ENCODE measurements around the gene CYP3A7.
"Not testable (repeated sequence)": the region's sequence is repeated elsewhere in the genome, so short reads cannot be mapped to it uniquely, and the experiment has no call there.

The CYP3A7 gene

DNA sequence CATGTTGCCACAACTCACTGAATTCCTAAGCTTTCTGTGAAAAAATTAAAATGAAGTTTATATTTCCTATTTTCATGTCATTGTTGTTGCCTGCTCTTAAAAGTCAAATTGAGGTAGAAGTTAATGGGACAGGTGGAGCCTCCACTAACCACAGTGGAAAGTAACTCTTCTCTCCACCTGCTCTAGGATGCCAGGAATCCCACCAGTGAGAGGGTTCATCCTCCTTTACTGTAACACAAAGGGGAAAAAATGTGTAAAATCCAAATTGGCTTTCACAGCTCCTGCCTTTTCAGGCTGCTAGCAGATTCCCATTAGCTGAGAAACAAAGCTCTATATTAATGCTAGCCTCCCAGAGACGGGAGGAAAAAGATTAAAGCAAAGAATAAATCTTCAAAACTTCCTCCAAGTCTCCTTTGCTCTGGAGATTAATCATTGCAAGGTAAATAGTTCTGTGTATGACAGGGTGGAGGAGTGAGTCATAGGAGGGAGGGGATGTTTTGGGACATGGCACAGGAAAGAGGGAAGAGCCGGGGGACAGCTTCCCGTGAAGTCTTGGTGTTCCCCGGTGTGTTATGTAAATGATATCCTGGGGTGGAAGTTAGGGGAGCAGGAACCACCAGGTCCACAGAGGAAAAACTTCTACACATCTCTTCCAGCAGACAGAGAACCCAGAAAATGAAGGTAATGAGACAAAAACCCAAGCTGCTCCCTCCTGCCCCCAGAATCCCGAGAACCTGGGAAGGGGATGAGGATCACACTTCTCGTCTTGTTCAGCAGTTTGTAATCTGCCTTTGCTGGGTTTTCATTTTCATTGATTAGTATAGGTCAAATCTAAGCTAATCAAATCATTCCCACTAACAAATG is 35.9 kb downstream of the CYP3A7 start:
- DNase-seq = not testable (repeated sequence)

GRCh38 chr7:99694912-99695304 is 40.1 kb downstream of the CYP3A7 start:
- DNase-seq = no peak

- no peak for DNase-seq
These were observed 40.6 kb downstream of the CYP3A7 start for GRCh38 chr7:99694201-99694911.

DNA sequence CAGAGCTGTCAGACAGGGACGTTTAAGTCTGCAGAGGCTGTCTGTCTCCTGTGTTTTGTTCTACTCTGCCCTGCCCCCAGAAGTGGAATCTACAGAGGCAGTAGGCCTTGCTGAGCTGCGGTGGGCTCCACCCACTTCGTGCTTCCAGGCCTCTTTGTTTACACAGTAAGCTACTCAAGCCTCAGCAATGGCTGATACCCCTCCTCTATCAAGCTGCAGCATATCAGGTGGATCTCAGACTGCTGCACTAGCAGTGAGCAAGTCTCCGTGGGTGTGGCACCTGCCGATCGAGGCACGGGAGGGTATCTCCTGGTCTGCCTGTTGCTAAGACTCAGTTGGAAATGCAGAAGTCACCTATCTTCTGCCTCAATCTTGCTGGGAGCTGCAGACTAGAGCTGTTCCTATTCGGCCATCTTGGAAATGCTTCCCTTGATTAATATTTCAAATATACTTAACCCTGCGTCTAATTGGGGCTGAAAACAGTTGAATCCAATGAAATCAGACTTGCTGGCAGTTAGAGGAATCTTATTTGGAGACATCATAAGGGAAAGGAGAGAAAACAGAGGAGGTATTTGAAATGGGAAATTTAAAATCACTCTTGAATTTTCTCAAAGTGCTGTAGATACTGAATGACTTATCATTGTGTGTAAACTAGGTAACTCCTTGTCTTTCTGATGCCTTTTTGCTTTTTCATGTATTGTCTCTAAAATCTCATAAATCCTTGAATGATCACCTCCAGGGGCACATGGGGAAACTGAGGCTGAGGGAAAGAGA is 41.4 kb downstream of the CYP3A7 start:
- DNase-seq = no peak

- DNase-seq = no peak
These were observed 41.9 kb downstream of the CYP3A7 start for GRCh38 chr7:99693100-99693426.

- not testable (repeated sequence) for DNase-seq
These were observed 42.4 kb downstream of the CYP3A7 start for GRCh38 chr7:99692563-99692962.

DNA sequence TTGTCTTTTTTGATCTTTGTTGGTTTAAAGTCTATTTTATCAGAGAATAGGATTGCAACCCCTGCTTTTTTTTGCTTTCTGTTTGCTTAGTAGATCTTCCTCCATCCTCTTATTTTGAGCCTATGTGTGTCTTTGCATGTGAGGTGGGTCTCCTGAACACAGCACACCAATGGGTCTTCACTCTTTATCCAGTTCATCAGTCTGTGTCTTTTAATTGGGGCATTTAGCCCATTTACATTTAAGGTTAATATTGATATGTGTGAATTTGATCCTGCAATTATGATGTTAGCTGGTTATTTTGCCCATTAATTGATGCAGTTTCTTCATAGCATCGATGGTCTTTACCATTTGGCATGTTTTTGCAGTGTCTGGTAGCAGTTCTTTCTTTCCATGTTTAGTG is 43.3 kb downstream of the CYP3A7 start:
- not testable (repeated sequence) for DNase-seq

DNA sequence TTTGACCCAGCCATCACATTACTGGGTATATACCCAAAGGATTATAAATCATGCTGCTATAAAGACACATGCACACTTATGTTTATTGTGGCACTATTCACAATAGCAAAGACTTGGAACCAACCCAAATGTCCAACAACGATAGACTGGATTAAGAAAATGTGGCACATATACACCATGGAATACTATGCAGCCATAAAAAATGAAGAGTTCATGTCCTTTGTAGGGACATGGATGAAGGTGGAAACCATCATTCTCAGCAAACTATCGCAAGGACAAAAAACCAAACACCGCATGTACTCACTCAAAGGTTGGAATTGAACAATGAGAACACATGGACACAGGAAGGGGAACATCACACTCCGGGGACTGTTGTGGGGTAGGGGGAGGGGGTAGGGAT is 44.1 kb downstream of the CYP3A7 start:
- not testable (repeated sequence) for DNase-seq

DNA sequence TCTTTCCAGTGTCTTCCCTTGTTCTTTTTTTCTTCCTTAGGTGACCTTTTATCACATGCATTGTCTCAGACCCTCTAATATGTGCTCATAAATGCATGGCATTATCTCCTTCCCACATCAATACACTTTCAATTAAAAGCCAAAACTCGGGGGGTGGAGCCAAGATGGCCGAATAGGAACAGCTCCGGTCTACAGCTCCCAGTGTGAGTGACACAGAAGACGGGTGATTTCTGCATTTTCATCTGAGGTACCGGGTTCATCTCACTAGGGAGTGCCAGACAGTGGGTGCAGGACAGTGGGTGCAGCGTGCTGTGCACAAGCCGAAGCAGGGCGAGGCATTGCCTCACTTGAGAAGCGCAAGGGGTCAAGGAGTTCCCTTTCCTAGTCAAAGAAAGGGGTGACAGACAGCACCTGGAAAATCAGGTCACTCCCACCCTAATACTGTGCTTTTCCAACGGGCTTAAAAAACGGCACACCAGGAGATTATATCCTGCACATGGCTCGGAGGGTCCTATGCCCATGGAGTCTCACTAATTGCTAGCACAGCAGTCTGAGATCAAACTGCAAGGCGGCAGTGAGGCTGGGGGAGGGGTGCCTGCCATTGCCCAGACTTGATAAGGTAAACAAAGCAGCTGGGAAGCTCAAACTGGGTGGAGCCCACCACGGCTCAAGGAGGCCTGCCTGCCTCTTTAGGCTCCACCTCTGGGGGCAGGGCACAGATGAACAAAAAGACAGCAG is 49.0 kb downstream of the CYP3A7 start:
- not testable (repeated sequence) for DNase-seq

DNA sequence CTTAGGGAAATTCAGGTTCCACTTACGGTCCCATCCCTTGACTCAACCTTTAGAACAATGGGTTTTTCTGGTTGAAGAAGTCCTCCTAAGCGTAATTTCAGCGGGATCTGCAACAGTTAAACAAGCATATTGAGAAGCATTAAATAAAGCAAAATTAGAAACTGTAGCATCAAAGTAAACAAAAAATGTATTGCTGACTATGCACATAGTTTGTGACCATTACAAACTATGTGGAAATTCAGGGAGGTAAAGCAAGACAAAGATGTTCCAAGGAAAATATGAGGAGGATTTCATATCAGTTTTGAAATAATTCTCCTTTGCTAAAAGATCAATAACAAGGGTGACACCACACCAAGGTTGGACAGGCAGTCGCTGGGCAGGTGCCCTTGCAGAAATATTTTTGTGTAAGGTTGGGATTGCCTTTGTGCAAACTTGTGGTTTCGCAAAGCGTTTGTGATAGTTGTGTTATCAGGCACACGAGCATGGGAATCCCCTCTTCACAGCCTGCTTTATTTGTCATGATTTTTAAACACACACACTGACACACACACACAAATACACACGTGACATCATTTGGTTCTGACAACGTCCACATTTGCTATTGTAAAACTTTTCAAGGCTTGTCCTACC is 49.8 kb downstream of the CYP3A7 start:
- no peak for DNase-seq

DNA sequence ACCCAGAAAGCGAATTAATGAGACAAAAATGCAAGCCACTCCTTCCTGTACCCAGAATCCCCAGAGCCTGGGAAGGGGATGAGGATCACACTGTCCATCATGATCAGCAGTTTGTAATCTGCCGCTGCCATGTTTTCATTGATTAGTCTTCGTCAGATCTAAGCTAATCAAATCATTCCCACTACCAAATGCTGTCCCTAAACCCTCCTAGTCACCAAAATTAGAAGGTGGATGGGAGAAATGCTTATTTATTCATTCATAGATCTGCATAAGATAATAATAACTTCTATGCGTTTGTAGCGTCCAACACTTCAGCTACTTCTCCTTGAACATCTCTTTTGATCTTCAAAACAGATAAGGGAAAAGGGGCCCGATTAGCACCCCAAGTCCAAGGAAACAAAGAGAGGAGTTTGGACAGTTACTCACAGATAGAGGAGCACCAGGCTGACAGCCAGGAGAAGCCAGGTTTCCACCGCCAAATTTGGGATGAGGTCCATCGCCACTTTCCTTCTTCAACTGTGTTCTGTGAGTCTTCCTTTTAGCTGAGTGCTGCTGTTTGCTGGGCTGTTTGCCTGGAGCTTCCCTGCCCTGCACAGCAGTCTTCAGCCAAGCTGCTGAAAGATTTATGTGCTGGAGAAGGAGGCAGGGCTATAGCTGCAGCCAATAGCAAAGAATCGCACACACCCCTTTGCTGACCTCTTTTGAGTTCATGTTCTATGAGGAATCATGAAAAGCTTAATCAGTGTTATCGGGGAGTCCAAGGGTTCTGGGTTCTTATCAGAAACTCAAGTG is 55.4 kb downstream of the CYP3A7 start, which contains the start of gene CYP3A5:
CYP3A5 (minus strand) TSS at position 597 of the 792 bp plus-strand sequence; CDS start at position 497, 100 bp downstream.
- DNase-seq = no peak

GRCh38 chr7:99679032-99679399 is 56.0 kb downstream of the CYP3A7 start:
- no peak for DNase-seq

- DNase-seq = no peak
These were observed 57.3 kb downstream of the CYP3A7 start for GRCh38 chr7:99677648-99678045.

GRCh38 chr7:99677013-99677647 is 57.9 kb downstream of the CYP3A7 start:
- DNase-seq = no peak

DNA sequence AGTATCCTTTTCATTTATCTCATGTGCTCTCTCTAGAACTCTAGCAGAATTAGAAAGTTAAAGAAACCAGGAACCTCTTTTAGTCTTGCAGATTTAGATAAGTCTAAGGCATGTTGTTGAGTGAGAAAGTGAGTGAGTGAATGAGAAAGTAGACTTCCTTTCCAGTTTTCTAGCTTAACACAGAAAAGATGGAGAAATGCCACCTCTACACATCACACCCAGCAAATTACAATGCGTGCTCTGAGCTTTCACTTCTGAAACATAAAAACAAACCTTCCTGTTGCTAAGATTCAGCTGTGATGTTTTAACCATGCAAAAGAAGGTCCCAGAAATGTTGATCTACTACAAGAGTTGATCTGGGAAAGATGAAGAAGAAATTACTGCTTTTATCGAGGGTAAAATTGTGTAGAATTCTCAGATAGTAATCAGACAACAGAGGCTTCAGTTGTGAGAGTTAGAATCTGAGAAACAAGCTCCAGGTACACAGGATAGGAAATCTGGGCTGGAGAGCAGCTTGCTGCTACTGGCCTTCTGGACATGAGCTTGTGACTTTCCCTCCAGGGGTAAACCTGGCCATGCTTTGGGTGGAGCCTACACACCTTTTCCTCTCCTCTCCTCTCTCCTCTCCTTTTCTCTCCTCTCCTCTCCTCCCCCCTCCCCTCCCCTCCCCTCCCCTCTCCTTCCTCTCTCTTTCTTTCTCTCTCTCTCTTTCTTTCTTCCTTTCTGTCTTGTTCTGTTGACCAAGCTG is 59.8 kb downstream of the CYP3A7 start:
- DNase-seq = no peak

DNA sequence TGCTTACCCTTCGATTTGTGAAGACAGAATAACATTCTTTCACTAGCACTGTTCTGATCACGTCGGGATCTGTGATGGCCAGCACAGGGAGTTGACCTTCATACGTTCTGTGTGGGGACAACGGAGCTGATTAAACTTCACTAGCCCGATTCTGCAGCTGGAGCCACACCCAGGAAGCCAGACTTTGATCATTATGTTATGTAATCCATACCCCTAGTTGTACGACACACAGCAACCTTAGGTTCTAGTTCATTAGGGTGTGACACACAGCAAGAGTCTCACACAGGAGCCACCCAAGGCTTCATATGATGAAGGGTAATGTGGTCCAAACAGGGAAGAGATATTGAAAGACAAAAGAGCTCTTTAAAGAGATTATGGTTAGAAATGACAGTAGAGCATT is 62.4 kb downstream of the CYP3A7 start:
- no peak for DNase-seq

GRCh38 chr7:99669782-99670181 is 65.2 kb downstream of the CYP3A7 start:
- no peak for DNase-seq

GRCh38 chr7:99668541-99668940 is 66.5 kb downstream of the CYP3A7 start:
- DNase-seq = no peak

- no peak for DNase-seq
These were observed 67.8 kb downstream of the CYP3A7 start for GRCh38 chr7:99667179-99667578.

DNA sequence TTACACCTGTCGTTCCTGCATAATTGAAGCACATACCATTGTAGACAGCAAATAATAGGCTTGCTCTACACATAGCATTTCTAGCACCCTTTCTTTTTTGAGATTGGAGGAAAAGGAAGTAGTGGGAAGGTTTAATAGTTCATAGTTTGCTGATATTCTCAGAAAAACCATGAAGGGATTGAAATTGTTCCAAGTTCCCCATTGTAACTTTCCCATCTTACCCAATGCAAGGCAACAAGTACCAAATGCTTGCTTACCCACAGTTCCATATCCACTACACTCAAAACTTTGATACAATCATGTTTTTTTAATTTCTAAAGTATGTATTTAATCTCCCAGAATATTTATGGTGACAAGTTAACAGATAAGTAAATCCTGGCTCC is 69.0 kb downstream of the CYP3A7 start:
- DNase-seq = no peak

Data from activated T-cell treated with anti-CD3 and anti-CD28 coated beads, Interleukin-2, amount 50 U/mL, for 1 hour (primary cell).